ENCODE data around the gene WDR4. TPM values are rescaled to one million over a fixed set of nuclear protein-coding genes. Genes with fewer than 3 reads are reported as not detected.

The WDR4 gene
- total and polyA plus RNA-seq, 2 of the 13 experiments (the other 11 are each of a cell fraction or from before 2014, with no cell fraction given): 11.3 to 14.4 TPM

DNA sequence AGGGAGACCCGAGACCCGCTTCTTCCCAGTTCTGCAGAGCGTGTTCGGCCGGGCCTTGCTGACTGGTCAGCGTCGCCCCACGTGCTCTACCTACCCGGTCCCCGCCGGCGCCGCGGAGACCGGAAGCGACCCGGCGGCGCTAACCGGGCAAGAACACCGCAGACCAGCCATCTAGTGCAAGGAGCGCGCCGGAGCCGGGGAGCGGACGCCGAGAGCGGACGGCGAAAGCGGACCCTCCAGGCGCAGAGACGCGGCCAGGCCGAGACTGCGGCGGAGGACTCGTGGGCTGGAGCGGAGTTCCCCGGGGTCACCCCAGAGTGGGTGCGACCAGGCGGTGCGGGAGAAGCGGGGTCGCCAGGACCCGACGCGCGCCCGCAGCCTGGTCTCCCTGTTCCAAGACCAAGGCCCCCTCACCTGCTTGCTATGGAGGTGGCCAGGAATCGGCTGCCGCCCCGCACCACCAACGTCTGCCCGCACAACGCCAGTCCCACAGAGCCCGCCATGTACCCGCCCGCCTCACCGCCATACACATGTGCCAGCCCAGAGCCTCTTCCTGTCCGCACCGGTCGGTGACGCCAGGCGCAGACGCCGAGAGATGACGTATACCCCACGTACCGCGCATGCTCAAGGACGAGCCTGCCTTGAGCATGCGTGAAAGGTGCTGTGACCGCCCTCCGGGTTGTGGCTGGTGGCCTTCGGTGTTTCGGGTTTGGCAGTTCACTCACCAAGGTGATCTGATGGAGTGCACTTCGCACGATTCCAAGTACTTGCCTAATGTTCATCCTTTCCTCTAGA is at the start of gene WDR4 (continued):
- TF ChIP-seq ZNF687 (CRISPR knock-in tag; IDR thresholded peaks at IDR 0.05): peak; percentile 93
- TF ChIP-seq, protein P1, sequence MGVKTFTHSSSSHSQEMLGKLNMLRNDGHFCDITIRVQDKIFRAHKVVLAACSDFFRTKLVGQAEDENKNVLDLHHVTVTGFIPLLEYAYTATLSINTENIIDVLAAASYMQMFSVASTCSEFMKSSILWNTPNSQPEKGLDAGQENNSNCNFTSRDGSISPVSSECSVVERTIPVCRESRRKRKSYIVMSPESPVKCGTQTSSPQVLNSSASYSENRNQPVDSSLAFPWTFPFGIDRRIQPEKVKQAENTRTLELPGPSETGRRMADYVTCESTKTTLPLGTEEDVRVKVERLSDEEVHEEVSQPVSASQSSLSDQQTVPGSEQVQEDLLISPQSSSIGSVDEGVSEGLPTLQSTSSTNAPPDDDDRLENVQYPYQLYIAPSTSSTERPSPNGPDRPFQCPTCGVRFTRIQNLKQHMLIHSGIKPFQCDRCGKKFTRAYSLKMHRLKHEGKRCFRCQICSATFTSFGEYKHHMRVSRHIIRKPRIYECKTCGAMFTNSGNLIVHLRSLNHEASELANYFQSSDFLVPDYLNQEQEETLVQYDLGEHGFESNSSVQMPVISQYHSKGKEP (CRISPR knock-in tag; IDR thresholded peaks at IDR 0.05): 0 out of 2 replicates have a peak, but pooled peaks have one; percentile 14
- TF ChIP-seq ZNF567 (CRISPR knock-in tag; IDR thresholded peaks at IDR 0.05; ENCODE audit: borderline replicate concordance): 0 out of 2 replicates have a peak, but pooled peaks have one; percentile 23
- TF ChIP-seq, protein P2, sequence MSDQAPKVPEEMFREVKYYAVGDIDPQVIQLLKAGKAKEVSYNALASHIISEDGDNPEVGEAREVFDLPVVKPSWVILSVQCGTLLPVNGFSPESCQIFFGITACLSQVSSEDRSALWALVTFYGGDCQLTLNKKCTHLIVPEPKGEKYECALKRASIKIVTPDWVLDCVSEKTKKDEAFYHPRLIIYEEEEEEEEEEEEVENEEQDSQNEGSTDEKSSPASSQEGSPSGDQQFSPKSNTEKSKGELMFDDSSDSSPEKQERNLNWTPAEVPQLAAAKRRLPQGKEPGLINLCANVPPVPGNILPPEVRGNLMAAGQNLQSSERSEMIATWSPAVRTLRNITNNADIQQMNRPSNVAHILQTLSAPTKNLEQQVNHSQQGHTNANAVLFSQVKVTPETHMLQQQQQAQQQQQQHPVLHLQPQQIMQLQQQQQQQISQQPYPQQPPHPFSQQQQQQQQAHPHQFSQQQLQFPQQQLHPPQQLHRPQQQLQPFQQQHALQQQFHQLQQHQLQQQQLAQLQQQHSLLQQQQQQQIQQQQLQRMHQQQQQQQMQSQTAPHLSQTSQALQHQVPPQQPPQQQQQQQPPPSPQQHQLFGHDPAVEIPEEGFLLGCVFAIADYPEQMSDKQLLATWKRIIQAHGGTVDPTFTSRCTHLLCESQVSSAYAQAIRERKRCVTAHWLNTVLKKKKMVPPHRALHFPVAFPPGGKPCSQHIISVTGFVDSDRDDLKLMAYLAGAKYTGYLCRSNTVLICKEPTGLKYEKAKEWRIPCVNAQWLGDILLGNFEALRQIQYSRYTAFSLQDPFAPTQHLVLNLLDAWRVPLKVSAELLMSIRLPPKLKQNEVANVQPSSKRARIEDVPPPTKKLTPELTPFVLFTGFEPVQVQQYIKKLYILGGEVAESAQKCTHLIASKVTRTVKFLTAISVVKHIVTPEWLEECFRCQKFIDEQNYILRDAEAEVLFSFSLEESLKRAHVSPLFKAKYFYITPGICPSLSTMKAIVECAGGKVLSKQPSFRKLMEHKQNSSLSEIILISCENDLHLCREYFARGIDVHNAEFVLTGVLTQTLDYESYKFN (CRISPR knock-in tag; conservative IDR thresholded peaks at IDR 0.05): peak; percentile 35; the same call in 1 of the 2 replicates
- TF ChIP-seq BRD4 (CRISPR knock-in tag; IDR thresholded peaks at IDR 0.05): peak; percentile 74; the same call in 1 of the 2 replicates
- 0 out of 2 replicates have a peak, but pooled peaks have one; percentile 32 for TF ChIP-seq BORCS8-MEF2B (CRISPR knock-in tag; IDR thresholded peaks at IDR 0.05)
- no peak for TF ChIP-seq SMARCE1 (IDR thresholded peaks at IDR 0.05; ENCODE audit: borderline replicate concordance)
- TF ChIP-seq LCORL (IDR thresholded peaks at IDR 0.05): no peak
- peak; percentile 64 for TF ChIP-seq LCORL (CRISPR knock-in tag; IDR thresholded peaks at IDR 0.05)
- TF ChIP-seq MLXIP (CRISPR knock-in tag; IDR thresholded peaks at IDR 0.05; ENCODE audit: borderline replicate concordance): peak; percentile 60; the same call in 1 of the 2 replicates
- TF ChIP-seq PHF8 (CRISPR knock-in tag; IDR thresholded peaks at IDR 0.05): peak; percentile 90
- peak; percentile 99 for TF ChIP-seq POLR2AphosphoS5 (IDR thresholded peaks at IDR 0.05; ENCODE audit: low read depth, low read length)
- peak; percentile 74; the same call in 1 of the 2 replicates for TF ChIP-seq POGK (CRISPR knock-in tag; conservative IDR thresholded peaks at IDR 0.05)
- TF ChIP-seq POLR2AphosphoS2 (IDR thresholded peaks at IDR 0.05; ENCODE audit: low read depth, low read length): no peak; the same call in 1 of the 2 replicates

Data from HepG2 (cell line).